ENCODE data around the gene WNT5B. TPM values are rescaled to one million over a fixed set of nuclear protein-coding genes. Genes with fewer than 3 reads are reported as not detected.

Gene WNT5B
- total RNA-seq, 1 experiment from 2014 or later: 0.69 TPM

GRCh38 chr12:1640328-1641234, 11.6 kb downstream of the WNT5B start:
- in situ Hi-C loops (cut with HindIII; ENCODE audit: low pct_unique_long_range_greater_than_20kb, low sequenced_read_pairs): no loop called here
- DNase-seq (ENCODE audit: low read depth, low spot score): no peak

- DNase-seq (ENCODE audit: low read depth, low spot score): no peak
- in situ Hi-C loops (cut with HindIII; ENCODE audit: low pct_unique_long_range_greater_than_20kb, low sequenced_read_pairs): no loop called here
Observed at GRCh38 chr12:1642513-1642912, 13.5 kb downstream of the WNT5B start.

- in situ Hi-C loops (cut with HindIII; ENCODE audit: low pct_unique_long_range_greater_than_20kb, low sequenced_read_pairs): no loop called here
- no peak for DNase-seq (ENCODE audit: low read depth, low spot score)
Observed at GRCh38 chr12:1643043-1643442, 14.0 kb downstream of the WNT5B start.

- in situ Hi-C loops (cut with HindIII; ENCODE audit: low pct_unique_long_range_greater_than_20kb, low sequenced_read_pairs): no loop called here
- no peak for DNase-seq (ENCODE audit: low read depth, low spot score)
Observed at GRCh38 chr12:1643905-1644533, 15.0 kb downstream of the WNT5B start.

GRCh38 chr12:1644534-1645438, 15.8 kb downstream of the WNT5B start:
- in situ Hi-C loops (cut with HindIII; ENCODE audit: low pct_unique_long_range_greater_than_20kb, low sequenced_read_pairs): no loop called here
- DNase-seq (ENCODE audit: low read depth, low spot score): no peak

GRCh38 chr12:1645819-1646218, 16.8 kb downstream of the WNT5B start:
- no peak for DNase-seq (ENCODE audit: low read depth, low spot score)
- in situ Hi-C loops (cut with HindIII; ENCODE audit: low pct_unique_long_range_greater_than_20kb, low sequenced_read_pairs): no loop called here

- in situ Hi-C loops (cut with HindIII; ENCODE audit: low pct_unique_long_range_greater_than_20kb, low sequenced_read_pairs): no loop called here
Observed at GRCh38 chr12:1646569-1647284, 17.7 kb downstream of the WNT5B start.

GRCh38 chr12:1647285-1647669, 18.2 kb downstream of the WNT5B start:
- in situ Hi-C loops (cut with HindIII; ENCODE audit: low pct_unique_long_range_greater_than_20kb, low sequenced_read_pairs): no loop called here
- DNase-seq (ENCODE audit: low read depth, low spot score): no peak

More at GRCh38 chr12:1646569-1647284, 17.7 kb downstream of the WNT5B start:
- DNase-seq (ENCODE audit: low read depth, low spot score): no peak

GRCh38 chr12:1650260-1650977, 21.4 kb downstream of the WNT5B start:
- in situ Hi-C loops (cut with HindIII; ENCODE audit: low pct_unique_long_range_greater_than_20kb, low sequenced_read_pairs): loop anchor here (25.0 kb wide), 1 partner anchor 137 kb away; no protein-coding TSS in a partner anchor
- DNase-seq (ENCODE audit: low read depth, low spot score): no peak

- no peak for DNase-seq (ENCODE audit: low read depth, low spot score)
- in situ Hi-C loops (cut with HindIII; ENCODE audit: low pct_unique_long_range_greater_than_20kb, low sequenced_read_pairs): loop anchor here (25.0 kb wide), 1 partner anchor 136 kb away; no protein-coding TSS in a partner anchor
Observed at GRCh38 chr12:1650978-1651361, 21.9 kb downstream of the WNT5B start.

- no peak for DNase-seq (ENCODE audit: low read depth, low spot score)
- in situ Hi-C loops (cut with HindIII; ENCODE audit: low pct_unique_long_range_greater_than_20kb, low sequenced_read_pairs): loop anchor here (25.0 kb wide), 1 partner anchor 135 kb away; no protein-coding TSS in a partner anchor
Observed at GRCh38 chr12:1651946-1652345, 22.9 kb downstream of the WNT5B start.

GRCh38 chr12:1655225-1655788, 26.3 kb downstream of the WNT5B start:
- no peak for DNase-seq (ENCODE audit: low read depth, low spot score)
- in situ Hi-C loops (cut with HindIII; ENCODE audit: low pct_unique_long_range_greater_than_20kb, low sequenced_read_pairs): loop anchor here (25.0 kb wide), 1 partner anchor 132 kb away; no protein-coding TSS in a partner anchor

GRCh38 chr12:1656902-1657301, 27.9 kb downstream of the WNT5B start:
- no peak for DNase-seq (ENCODE audit: low read depth, low spot score)
- in situ Hi-C loops (cut with HindIII; ENCODE audit: low pct_unique_long_range_greater_than_20kb, low sequenced_read_pairs): loop anchor here (25.0 kb wide), 1 partner anchor 130 kb away; no protein-coding TSS in a partner anchor

GRCh38 chr12:1657688-1658087, 28.7 kb downstream of the WNT5B start:
- no peak for DNase-seq (ENCODE audit: low read depth, low spot score)
- in situ Hi-C loops (cut with HindIII; ENCODE audit: low pct_unique_long_range_greater_than_20kb, low sequenced_read_pairs): loop anchor here (25.0 kb wide), 1 partner anchor 130 kb away; no protein-coding TSS in a partner anchor

- in situ Hi-C loops (cut with HindIII; ENCODE audit: low pct_unique_long_range_greater_than_20kb, low sequenced_read_pairs): loop anchor here (25.0 kb wide), 1 partner anchor 127 kb away; no protein-coding TSS in a partner anchor
- no peak for DNase-seq (ENCODE audit: low read depth, low spot score)
Observed at GRCh38 chr12:1660304-1661187, 31.5 kb downstream of the WNT5B start.
